NCI-H69 (cell line): ENCODE results near the gene TYROBP.
"Not testable (repeated sequence)": the region's sequence is repeated elsewhere in the genome, so short reads cannot be mapped to it uniquely, and the experiment has no call there.

Source experiments
- DNase-seq: peaks from one replicate; lab custom pipeline; 2025; lab: John Stamatoyannopoulos, UW

Gene TYROBP

GRCh38 chr19:35870124-35870736 is 37.9 kb downstream of the TYROBP start:
- DNase-seq, result not testable (repeated sequence)

- peak; percentile 96 for DNase-seq
Observed at GRCh38 chr19:35869327-35870123, 38.6 kb downstream of the TYROBP start.

GRCh38 chr19:35868823-35869326 is 39.2 kb downstream of the TYROBP start:
- DNase-seq, result no peak

GRCh38 chr19:35868172-35868822 is 39.8 kb downstream of the TYROBP start, which contains the start of gene APLP1:
Gene APLP1, plus strand, starts transcription at chr19:35868574. Its CDS starts 63 bp downstream, at chr19:35868637.
- DNase-seq, result peak; percentile 88

- no peak for DNase-seq
Observed at GRCh38 chr19:35863018-35863417, 45.1 kb downstream of the TYROBP start.

- no peak for DNase-seq
Observed at GRCh38 chr19:35862528-35862927, 45.6 kb downstream of the TYROBP start.

- DNase-seq, result no peak
Observed at GRCh38 chr19:35861640-35862160, 46.4 kb downstream of the TYROBP start.

GRCh38 chr19:35860818-35861639 is 47.1 kb downstream of the TYROBP start:
- no peak for DNase-seq

- no peak for DNase-seq
Observed at GRCh38 chr19:35860436-35860817, 47.7 kb downstream of the TYROBP start.

- peak; percentile 15 for DNase-seq
Observed at GRCh38 chr19:35859414-35859813, 48.7 kb downstream of the TYROBP start.

- no peak for DNase-seq
Observed at GRCh38 chr19:35858311-35858710, 49.8 kb downstream of the TYROBP start.

- peak; percentile 59 for DNase-seq
Observed at GRCh38 chr19:35856546-35857149, 51.4 kb downstream of the TYROBP start, which contains the start of gene KIRREL2. Gene KIRREL2, plus strand, starts transcription at chr19:35856911. Its CDS starts 209 bp downstream, at chr19:35857120.
